Heart left ventricle (tissue), 13 donors: ENCODE results near the gene TRIML2.

Experiments used
- POLR2A ChIP-seq, 2 donors: fragments of 450-650 bp; IDR thresholded peaks; one replicate each; pipeline ENCODE4 v1.6.1; 2017; ENCODE audit warnings: antibody characterized with exemption in 2 of 2, mild to moderate bottlenecking in 2 of 2, moderate library complexity in 2 of 2
- TF ChIP-seq, protein P1 (sequence below), 12 donors: fragments of 200-600 bp; sonication (generic) in 4 of 12; IDR thresholded peaks; one replicate each; pipeline versions ENCODE4 v1.5.0 to v1.8.0; 2018 to 2022; ENCODE audit warnings: antibody characterized with exemption in 12 of 12, mild to moderate bottlenecking in 5 of 12
- donor health status: ischemic (EF 13 %, LVEDD 7.1; RV severe dilation, severe dysfunction).
- donor health status: DM: no; HTN: yes; CAD: no.
- donor health status: DM: no; HTN: no; CAD: no.
- donor health status: ischemic (EF 25% LVEDD 6.9; RV normal size, moderate dysfunction).
- donor health status: ischemic (EF 25% LVEDD 5.7; RV mildly dilated, moderate dysfunction).
- donor health status: ischemic (EF 35%, LVEDD 5.7; RV mildly dilated, moderate dysfunction).
- donor health status: nonischemic (EF 11% LVEDD 7.7; RV severe dilation, severe dysfunction).
- donor health status: DM: yes; HTN: yes; CAD: no.
- donor health status: PGD.
- donor health status: ischemic (EF 29% LVEDD 5.4; RV normal size, mild dysfunction).
- donor health status: nonischemic (EF 23%, LVEDD 6.1; RV moderate dilation, normal function).

DNA sequence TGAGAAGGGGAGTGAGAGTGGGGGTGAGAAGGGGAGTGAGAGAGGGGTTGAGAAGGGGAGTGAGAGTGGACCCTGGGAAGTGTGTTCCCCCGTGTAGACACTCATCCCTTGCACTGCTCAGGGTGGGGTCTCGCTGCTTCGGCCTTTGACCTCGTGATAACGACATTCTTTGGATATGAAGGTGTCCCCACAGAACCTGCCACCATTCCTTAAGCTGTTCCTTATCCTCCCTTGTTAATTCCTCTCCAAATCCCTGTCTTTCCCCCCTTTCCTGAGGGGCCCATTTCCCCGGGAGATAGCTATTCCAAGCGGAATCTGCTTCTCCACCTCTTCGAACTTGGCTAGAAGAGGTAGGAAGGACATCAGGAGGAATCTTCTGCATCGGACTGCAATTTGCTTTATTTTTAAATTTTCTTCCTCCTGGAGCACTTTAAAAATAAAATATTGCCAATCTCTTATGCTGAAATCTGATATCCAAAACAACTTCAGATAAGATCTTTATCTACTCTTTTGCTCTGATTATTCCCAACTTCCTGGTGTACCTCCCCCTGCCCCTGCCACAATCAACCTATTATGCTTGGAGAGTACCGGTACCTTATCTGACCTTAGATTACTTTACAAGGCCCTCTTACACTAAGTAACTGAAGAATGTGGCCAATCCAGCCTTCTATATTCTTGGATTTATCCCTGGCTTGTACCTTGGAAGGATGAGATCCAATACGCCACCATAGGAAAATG lies 45.4 kb upstream of the TRIML2 start:
- TF ChIP-seq, protein P1, sequence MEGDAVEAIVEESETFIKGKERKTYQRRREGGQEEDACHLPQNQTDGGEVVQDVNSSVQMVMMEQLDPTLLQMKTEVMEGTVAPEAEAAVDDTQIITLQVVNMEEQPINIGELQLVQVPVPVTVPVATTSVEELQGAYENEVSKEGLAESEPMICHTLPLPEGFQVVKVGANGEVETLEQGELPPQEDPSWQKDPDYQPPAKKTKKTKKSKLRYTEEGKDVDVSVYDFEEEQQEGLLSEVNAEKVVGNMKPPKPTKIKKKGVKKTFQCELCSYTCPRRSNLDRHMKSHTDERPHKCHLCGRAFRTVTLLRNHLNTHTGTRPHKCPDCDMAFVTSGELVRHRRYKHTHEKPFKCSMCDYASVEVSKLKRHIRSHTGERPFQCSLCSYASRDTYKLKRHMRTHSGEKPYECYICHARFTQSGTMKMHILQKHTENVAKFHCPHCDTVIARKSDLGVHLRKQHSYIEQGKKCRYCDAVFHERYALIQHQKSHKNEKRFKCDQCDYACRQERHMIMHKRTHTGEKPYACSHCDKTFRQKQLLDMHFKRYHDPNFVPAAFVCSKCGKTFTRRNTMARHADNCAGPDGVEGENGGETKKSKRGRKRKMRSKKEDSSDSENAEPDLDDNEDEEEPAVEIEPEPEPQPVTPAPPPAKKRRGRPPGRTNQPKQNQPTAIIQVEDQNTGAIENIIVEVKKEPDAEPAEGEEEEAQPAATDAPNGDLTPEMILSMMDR (IDR thresholded peaks at IDR 0.05), result no peak
- no peak for TF ChIP-seq POLR2A (IDR thresholded peaks at IDR 0.05)
